GM18519 (cell line): Measurements from ENCODE around the gene SLC39A9.

Experiments
- ATAC-seq: cut with Tn5 transposase; IDR thresholded peaks from one replicate; pipeline ENCODE4 v1.9.1; 2021; ENCODE audit warnings: mild to moderate bottlenecking, moderate library complexity; ENCODE audit not compliant: unreplicated experiment, low FRiP score

Gene SLC39A9, protein sequence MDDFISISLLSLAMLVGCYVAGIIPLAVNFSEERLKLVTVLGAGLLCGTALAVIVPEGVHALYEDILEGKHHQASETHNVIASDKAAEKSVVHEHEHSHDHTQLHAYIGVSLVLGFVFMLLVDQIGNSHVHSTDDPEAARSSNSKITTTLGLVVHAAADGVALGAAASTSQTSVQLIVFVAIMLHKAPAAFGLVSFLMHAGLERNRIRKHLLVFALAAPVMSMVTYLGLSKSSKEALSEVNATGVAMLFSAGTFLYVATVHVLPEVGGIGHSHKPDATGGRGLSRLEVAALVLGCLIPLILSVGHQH

DNA sequence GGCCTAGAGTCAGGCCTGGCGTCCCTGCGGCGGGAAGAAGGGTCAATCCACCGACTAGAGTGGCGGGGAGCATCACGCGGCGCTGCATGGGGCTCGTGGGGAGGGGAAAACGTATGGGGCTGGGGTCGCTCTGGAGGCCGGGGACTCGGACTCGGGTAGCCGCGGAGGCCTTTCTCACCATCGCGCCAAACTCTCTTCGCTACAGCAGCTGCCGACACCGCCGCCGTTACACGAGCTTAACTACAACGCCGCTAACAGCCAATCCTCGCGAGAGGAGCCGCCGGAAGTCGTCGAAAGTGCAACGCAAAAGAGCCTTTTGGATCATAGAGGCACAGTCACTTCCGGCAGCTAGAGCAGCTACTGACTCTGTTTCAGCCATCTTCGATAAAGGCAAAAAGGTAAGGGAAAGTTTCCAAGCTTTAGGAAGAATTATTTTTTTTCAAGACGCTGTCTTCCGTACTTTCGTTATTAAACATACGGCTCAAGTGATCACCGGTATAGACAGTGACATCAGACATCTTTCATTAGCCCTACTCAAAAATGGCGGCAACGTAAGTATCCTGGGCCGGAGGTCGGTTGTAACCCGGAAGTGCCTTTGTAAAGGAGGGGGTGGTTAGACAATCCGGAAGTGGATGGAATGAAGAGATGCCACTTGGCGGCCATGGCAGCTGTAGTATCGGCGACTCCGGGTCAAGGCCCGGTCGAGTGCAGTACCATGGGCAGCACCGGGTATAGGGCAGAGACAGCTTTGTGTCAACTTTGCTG lies at the start of gene SLC39A9, which contains the start of gene ERH:
Gene SLC39A9, plus strand, starts transcription at position 640 of the 765 bp plus-strand sequence. CDS start 678 bp downstream, outside the sequence.
Gene ERH, minus strand, starts transcription at position 247 of the 765 bp plus-strand sequence. Its CDS starts 66 bp downstream, at position 181.
- peak; percentile 68 for ATAC-seq

DNA sequence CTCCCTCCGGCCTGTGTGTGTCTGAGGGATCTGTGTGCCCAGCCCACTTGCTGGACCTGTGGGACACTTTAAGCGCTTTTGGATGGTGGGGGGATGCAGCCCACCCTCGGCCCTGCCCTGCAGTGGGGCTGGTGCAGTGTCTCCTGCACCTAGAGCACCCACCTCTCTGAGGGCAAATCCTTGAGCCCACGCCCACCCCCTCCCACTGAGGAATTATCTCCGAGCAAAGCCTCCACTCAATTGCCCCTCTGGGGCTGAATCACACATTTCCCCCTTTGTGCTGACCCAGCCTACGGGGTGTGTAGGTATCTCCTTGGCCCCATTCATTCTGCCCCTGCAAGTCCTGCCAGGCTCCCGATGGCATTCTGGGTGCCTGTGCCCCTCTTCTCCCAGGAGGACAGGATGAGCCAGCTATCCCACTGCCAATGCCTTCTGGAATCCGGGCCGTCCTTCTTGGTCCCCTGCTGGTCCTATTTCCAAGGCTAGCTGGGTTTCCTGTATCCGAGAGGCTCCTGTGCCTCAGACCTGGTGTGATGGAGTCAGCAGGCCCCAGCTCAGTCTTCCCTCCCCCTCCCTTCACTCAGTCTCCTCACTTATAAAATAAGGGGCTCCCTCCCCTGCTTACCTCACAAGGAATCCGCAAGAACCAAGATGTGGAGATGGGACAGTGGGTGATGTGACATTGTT lies 49.3 kb upstream of the SLC39A9 start:
- no peak for ATAC-seq

DNA sequence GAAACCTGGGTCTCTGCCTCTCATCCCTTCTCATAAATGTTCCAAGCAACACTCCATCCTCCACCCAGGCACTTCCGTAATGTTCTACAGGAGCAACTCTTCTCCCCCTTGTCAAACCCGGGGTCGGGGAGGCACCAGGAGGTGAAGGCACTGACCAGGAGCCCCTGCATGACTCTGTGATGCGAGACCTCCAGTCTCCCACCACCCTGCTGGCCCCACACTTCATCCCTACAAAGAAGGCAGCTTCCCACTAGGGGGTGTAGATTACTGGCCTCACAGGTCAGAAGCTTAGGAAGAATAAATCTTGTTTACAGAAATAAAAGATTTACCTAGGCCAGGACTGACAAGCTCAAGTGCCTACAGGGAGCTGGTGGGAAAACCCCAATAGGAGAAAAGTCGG lies 47.6 kb upstream of the SLC39A9 start:
- ATAC-seq: no peak

DNA sequence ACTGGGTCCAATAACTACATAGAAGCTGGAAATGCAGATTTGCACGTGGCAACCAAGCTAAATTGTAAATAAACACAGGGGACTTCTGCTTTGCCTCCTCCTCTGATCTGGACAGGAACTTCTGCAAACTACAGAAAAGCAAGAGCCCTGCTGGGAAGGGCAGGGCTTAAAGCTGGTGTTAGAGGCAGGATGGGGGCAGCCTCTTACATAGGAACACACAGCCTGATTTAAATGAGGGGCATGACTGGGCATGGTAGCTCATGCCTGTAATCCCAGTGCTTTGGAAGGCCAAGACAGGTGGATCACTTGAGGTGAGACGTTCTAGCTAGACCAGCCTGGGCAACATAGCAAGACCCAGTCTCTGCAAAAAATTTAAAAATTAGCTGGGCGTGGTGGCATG lies 47.1 kb upstream of the SLC39A9 start:
- no peak for ATAC-seq

DNA sequence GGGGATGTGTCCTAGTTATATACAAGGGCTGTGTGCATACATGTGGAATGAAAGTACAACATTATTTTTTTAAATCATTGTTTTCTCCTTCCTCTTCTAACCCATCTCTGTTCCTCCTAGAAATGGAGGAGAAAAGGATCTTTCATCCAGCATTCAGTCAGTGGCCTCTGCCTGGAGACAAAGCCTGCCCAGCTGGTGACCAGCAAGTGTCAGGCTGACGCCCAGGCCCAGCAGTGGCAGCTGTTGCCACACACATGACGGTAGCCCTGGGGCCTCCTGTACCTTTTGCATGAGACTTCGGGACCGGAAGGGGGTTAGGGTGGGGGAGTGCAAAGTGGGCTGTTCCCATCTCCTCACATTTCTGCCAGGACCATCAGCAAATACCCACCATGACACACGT lies 46.6 kb upstream of the SLC39A9 start:
- ATAC-seq: no peak

DNA sequence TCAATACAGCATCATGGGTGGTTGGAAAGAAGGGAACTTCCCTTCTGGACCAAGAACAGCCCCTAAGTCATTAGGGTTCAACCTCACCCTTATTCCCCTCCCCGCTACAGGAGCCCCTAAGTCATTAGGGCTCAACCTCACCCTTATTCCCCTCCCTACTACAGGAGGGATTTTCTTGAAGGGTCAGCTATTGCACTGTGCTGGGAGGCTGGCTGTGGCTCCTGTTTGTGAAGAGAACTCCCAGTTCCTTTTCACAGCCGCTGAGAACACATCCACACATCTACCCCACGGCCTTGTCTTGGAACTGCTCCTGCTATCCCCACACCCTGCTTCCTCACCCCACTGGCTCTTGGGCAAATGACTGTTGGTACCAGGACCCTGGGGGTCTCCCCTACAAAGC lies 45.3 kb upstream of the SLC39A9 start:
- ATAC-seq: no peak

DNA sequence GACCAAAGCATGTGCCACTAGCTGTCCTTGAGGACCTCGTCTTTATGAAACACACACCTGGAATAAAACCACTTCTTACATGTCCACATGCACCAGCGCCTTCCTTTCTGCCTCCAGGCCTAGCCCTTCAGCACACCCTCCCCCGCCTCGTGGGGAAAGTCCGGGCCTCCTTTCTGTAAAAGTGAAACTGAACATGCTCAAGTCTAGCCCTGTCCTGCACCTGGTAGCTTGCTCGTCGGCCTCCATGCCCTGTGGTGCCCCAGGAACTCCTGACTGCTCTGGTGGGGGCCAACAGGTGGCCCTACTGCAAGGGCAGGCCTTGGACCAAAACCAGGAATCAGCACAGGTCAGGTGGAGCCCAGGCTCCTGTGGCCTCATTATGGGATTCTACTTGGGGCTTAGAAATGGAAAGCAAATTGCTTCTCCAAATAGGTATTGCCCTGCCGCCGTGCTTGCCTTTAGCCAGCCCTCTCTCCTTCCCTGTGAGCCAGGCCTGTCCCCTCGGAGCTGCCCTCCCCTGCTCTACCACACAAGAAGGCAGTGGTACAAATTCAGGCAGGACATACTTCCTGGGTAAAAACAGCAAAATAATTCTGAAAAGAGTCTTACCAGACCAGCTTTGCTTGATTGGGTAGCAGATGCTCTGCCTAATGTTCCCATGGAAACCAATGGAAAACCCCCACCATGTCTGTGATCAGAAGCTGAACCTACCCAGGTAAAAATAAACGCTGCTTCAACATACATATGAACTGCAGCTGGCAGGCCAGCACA lies 43.9 kb upstream of the SLC39A9 start:
- ATAC-seq: peak; percentile 60

DNA sequence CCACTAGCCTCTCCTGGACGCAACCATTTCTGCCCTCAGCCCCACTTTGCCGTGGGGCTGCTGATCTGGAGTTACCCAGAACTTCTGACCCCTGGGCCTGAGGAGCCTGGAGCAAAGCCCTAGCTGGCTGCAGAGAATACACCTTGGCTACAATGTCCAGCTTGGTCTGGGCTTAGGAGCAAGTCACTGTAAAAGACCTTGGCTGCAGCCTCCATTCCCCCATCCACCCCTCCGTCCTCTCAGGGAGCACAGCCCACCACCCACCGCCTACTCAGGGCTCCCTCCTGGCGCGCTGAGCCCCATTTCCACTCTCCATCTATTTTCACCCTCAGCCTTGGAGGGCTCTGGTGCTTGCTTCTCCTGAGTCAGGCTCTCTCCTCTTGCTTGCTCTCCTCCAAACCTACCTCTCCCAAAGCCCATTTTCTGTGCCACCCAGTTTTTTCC lies 43.3 kb upstream of the SLC39A9 start:
- no peak for ATAC-seq

DNA sequence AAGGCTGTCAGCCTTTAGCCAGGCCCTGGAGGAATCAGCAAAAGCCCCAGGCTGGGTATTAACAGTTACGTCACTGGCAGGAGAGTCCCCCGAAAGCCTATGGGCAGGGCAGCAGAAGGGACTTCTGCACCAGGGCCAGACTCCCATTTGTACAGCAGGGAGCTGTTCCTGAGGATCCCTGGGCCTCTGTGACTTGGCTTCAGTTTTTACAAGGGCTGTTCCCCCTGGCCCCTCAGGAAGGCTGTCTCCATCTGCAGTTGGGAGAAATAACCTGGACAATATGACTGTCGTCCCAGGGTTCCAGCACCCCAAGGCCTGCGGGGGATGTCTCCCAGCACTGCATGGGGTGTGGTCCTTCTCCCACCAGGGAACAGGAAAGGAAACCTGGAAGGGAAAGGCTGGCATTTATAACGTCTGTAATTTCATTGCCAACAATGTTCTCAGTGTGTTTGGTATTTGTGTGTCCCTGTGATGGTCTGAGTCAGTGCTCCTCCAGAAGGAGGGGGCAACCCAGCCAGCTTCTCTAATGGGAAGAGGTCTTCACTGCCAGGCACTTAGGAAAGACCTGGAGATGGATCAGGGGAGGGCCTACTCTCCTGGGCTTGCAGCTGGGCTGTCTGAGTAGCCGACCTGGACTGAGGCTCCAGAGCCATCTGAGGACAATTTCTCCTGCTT lies 42.7 kb upstream of the SLC39A9 start:
- ATAC-seq: no peak

DNA sequence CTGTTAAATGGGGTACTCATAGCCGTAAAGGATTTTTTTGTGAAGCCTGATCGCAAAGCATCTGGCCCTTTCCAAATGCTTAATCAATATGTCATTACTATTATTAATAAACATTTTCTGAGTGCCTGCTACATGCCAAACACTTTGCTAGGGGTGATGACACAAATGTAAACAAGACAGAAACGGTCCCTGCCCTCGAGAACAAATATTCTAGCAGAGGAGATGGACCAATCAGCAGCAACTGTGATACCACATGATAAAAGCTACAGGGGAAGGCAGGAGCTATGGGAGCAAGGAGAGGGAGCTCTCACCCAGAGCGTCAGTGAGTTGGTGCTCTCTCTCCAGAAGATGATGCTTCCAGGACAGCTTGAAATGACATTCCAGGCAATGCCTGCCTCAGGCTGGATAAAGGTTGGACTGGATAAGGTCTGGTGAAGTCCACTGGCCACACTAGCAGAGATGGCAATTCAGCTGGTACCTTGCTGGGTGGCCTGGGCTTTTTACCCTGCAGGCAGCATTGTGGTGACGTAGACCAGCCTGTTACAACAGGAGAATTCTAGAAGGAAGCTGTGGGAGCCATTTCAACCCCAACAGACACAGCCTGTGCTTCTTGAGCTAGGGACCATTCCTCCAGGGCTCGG lies 41.5 kb upstream of the SLC39A9 start:
- ATAC-seq: no peak

DNA sequence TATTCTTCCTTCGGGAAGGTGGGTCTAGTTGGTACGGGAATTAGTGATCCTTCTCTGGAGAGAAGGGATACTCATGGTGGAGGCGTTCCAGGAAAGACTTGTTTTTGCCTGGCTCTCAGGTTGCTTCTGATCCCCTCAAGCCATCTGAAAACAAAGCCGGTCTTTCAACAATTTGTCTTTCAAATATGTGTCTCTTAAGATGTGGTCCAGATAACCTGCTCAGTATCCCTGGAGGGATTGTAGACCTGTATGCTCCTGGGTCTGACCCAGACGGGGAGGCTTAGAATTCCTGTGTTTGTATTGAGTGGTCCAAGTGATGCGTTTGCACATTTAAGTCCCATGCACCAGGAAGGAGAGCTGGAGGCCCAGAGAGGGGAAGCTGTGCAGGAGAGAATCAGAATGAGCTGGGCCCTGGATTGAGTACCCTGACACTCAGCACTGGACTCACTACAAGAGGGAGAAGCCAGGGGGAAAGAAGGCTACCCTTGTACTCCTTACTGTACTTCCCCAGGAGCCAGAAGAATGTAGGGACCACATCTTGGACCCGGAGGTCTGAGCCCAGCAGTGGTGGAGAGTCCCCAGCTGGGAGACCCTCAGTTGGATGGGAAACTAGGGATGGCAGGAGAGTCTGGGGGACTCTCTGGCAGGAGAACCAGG lies 40.8 kb upstream of the SLC39A9 start:
- ATAC-seq: no peak

DNA sequence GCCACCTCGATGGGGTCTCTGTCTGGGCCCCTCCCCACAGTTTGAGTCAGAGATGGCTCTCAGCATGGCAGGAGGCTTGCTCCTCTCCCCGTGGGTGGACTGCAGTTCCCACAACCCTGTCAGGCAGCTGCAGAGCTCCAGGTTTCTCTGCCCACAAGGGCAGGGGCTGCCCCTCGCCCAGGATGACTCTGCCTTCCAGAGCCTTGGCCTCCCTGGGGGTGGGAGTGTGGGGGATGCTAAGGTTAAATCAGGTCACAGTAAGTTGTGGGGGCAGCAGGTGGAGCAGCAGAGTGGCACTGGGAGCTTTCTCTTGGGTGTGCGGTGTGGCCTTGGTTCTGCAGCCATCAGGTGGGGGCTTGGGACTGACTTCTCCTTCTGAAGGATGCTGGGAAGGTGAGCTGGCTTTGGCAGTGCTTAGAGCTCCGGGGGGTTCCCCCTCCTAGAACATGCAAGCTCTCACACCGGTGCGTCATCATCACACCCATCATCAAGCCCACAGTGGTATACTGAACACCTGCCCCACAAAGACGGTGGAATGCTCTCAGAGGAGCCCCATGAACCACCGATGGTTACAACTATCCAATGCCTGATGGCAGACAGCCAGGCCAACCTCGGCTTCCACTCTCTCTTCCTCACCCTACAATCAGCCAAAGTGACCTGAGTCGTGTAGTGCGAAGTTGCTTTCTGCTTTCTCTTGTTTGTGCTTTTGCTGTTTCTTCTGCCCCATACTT lies 40.1 kb upstream of the SLC39A9 start:
- ATAC-seq: no peak

DNA sequence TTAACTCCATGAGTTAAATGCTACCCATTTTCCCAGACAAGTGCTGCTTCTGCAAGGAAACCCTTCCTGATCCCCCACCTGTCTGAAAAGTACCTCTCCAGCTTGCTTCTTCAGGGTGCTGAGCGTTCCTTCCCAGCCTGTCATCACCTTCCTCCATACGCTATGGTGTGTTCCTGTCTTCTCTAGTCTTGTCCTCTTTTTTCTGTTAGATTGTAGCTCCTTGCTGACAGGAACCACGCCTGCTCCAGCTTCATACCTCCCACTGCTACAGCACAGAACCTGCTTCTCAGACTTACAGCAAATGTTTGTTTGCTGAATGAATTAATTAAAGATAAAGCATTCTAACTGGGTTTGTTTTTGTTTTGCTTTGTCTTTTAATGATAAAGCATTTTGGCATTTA lies 39.5 kb upstream of the SLC39A9 start:
- ATAC-seq: no peak

DNA sequence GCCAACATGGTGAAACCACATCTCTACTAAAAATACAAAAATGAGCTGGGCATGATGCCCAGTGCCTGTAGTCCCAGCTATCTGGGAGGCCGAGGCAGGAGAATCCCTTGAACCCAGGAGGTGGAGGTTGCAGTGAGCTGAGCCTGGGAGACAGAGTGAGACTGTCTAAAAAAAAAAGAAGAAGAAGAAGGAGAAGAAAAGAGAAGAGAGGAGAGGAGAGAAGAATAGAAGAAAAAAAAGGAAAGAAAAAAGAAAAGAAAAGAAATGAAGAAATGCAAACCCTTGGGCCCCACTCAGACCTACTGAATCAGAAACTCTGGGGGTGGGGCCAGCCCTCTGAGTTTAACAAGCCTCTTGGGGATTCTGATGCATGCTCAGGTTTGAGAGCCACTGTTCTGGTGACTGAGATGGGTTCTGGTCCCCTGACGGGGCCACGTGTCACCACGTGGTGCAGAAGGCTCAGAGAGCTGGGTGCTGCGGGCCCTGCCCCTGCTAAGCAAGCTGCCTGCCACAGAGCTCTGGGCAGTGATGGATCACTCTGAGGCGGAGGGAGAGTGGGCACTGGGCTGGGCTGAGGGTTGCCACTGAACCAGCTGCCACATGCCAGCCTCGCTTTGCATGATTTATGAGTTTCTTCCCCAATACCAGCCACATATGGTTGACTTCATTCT lies 37.9 kb upstream of the SLC39A9 start:
- no peak for ATAC-seq

DNA sequence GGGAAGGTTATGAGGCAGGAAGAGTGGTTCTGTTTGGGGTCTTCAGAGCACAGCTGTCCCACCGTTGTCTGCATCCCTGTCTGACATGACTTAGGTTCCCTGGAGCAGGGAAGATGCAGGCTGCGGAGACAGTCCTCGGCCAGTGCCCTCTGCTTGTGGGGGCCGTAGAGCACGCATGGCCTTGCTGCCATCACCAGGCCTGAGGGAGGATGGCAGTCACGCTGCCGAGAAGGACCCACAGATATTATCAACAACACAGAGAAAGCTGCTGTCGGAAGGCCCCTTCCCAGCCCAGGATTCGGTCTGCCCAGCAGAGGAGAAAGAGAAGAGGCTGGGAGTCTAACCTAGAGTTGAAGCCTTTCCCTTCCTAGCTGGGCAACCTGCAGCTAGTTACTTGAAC lies 35.4 kb upstream of the SLC39A9 start:
- ATAC-seq: no peak

DNA sequence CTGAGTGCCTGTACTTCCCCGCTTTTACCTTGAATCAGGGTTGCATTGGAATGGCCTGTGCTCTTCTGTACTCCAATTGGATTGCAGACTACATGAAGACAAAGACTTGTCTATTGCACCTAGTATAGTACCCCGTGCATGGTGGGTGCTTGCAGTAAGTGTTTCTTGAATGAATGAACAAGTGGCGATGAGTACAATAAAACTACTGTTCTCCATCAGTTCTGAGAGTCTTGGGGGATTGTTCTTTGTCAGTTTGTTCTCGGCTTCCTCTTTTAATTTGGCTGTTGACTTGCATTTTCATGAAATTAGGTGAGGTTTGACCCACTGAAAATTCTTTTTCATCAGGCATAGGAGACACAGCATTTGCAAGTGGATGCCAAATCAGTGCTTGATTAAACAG lies 34.5 kb upstream of the SLC39A9 start:
- no peak for ATAC-seq

DNA sequence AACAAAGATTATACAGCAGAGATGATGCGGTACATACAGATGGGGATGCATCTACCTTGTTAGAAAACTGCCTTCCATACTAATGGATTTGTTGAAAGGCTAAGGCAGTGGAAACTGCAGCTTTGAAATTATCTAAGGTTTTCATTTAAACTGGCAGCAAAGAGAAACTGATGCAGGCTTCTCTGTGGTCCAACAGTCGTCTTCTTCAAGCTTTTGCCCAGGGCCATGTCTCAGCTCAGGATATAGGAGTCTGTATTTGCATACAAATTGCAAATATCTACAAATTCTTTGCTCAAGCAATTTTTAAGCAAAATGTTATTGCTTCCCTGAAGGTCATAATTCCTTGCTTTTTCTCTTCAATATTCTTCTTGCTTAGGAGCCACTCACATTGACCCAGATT lies 34.1 kb upstream of the SLC39A9 start:
- no peak for ATAC-seq

DNA sequence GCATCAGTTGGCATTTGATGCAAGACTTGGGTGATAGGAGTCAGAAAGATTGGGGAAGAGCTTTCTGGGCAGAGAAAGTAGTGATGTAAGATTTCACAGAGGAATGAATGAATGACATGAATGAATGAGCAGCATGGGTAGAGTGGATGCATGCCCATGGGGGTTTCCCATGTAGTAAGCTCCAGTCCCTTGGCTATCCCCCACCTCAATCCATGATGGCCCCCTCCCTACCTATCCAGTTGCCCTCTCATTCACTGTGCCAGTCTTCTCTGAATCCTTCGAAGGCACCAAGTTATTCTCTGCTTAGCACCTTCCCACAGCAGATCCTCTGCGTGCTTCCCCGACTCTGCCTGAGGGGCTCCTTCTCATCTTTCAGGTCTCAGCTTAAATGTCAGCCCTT lies 32.4 kb upstream of the SLC39A9 start:
- ATAC-seq: no peak
